Stimulated activated CD8-positive, alpha-beta memory T cell treated with anti-CD3 and anti-CD28 coated beads, Interleukin-4, amount 100 ng/mL, for 24 hours (primary cell): Measurements from ENCODE around the gene APOC1.

ENCODE experiments used
- DNase-seq: peaks from one replicate; pipeline ENCODE4 v3.0.0-alpha.2; 2020; ENCODE audit warnings: low read depth

APOC1 gene

DNA sequence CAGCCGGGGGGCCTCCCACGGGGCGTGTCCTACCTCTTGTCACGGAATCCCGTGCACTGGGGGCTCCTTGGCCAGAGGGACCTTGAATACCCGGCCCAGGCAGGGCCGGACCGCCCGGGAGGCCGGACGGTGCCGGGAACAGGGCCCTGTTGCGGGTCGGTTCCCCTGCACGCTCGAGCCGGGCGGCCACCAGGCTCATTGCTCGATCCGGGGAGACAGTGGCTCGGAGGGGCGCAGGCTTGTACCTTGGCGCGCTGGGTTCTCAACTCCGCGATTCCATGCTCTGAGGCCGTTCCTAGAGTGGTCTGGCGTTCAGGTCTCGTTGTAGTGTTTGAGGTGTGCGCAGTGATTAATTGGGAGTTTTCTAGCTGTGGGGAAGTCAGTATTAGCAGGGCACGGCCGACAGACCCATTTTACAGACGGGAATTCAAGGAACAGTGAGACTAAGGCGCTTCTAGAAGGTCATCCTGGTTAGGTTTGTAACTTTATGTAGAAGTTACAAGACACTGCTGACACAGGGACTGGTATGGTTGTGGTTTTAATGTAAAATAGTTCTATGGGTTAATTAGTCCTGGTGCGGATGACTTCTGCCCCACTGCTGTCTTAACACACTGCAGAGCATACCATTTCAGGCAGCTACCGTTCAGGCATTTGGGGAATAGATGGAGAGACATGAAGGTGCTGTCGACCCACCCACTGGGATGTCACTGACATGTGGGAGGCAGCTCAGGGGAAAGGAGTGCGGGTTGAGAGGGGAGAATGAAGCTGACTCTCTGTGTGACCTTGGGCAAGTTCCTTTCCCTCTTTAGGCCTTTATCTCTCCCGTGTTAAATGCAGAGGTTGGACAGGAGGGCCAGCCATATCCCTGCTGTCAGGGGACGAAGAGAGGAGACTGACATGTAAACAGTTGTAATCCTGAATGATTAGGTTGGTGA lies 41.4 kb downstream of the APOC1 start:
- no peak for DNase-seq

DNA sequence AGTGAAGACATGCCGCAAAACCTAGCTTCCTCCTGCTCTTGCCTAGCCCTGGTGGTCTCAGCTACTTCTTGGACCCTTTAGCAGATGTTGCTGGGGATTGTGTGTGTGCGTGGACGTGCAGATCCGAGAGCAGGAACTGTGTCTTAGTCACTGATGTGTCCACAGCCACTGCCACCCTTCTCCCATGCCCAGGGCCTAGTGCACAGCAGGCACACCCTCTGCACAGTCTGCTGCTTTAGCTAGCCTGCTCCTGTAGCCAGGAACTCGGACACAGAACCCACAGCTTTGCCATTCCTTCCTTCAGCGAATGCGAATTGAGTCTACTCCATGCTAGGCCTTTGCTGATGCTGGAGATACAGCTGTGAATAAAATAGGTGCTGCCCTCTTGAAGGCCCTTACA lies 43.1 kb downstream of the APOC1 start:
- DNase-seq = no peak

DNA sequence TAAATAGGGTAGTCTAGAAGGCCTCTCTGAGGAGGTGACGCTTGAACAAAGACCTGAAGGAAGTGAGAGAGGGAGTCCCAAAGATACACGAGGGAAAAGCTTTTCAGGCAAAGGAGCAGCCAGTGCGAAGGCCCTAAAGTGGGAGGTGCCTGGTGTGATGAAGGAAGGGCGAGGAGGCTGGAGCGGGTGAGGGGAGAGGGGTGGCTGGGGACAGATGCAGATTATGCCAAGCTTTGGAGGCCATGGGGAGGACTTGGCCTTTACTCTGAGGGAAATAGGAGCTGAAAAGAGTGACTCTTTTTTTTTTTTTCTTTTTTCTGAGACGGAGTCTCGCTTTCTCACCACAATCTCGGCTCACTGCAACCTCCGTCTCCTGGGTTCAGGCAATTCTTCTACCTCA lies 43.7 kb downstream of the APOC1 start:
- DNase-seq = no peak

DNA sequence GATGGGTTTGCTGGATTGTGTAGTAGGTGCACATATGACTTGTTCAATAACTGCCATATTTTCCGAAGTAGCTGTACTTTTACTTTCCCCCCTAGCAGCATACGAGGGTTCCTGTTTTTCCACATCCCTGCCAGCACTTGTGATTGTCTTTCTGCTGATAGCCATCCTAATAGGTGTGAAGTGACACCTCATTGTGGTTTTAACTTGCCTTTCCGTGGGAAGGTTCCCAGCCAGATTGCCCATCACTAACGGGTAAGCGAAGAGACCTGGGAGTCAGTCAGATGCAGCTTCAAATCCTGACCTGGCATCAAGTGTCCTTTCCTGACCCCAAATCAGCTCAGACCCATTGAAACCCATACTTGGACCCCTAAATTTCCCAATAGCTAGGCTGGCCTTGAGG lies 45.3 kb downstream of the APOC1 start:
- DNase-seq = no peak

DNA sequence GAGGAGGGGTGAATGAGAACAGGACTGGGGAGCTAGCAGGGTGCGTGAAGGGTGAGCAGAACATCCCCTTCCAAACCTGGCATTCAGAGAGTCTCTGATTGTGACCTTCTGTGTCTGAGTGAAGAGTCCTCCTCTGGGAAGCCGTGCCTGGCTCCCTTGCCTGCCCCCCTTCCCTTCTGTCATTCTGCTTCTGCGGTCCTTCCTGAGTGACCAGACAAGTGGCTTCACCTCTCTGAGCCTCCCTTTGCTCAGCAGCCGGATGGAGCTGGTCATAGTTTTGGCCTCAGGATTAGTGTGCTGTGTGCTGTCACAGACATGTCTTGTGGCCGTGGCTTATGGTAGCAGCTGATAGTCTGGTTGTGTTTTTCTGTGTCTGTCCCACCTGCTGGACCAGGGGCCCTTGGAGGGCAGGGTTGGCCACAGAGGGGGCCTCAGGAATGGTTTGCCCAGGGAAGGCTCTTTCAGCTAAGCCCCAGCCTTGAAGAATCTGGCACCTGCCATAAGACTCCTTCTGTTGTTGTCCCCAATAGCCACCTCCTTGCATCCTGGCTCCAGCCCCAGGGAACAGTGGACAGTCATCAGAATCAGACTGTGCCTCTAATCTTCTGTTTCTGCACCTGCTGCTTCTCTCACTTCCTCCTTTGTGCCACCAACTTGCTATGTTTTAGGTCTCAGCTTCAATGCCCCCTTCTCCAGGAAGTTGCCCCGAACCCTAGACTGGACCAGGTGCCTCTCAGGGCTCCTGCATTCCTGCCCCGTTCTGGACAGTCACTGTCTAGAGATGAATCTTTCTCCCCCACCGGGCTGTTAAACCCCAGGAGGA lies 46.7 kb downstream of the APOC1 start:
- no peak for DNase-seq

DNA sequence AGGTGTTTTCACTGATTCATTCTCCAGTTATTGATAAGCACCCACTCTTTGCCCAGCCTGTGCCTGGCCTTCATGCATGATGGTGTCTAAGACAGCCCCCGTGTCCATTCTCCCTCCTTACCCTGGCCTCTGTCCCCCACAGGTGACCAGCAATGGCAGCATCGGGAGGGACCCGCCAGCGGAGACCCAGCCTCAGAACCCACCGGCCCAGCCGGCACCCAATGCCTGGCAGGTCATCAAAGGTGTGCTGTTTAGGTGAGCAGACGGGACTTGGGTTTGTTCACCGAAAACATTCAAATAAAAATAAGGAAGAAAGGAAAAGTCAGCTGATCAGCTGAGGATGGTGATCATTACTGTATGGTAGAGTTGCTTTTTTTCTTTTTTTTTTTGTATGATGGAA lies 47.4 kb downstream of the APOC1 start:
- no peak for DNase-seq

DNA sequence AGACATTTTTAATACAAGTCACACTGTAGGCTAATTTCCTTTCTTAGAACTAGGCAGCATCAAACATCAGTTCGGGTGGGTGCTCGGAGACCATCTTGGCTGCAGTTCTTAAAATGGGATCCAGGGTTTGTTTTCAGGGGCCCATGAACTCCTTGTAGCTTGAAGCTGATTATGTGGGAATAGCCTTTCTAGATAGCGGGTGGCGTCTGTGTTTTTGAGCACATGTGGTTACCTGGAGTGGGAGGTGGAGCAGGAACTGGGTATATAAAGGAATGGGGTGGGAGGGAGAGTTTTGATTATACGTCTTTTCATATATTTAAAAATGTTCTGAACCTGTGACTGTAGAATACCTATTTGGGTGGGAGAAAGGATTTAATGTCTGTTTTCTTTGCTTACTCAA lies 53.7 kb downstream of the APOC1 start:
- DNase-seq = no peak

DNA sequence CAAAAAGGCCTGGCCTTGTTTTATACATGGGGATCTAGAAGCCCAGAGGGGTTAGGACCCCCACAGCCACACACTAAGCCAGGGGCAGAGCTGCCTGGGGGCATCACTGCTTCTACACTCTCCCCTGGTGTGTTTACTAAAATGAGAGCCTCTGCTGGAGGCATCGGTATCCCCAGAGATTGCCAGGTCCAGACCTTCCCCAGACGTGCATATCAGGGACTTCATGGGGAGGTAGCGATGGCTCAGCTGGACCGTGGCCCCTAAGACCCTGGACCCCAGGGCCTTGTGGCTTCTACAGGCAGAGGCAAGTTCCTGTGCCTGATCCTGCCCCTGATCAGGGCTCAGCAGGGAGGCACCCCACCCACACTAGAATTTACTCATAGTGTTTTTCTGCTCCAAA lies 54.3 kb downstream of the APOC1 start:
- DNase-seq = no peak
